ENCODE results near the gene SOX6. TPM values are rescaled to one million over a fixed set of nuclear protein-coding genes. Genes with fewer than 3 reads are reported as not detected.

The SOX6 gene
- total RNA-seq, 6 experiments from 2014 or later, result 3.3 to 16.1 (median 7.8) TPM

DNA sequence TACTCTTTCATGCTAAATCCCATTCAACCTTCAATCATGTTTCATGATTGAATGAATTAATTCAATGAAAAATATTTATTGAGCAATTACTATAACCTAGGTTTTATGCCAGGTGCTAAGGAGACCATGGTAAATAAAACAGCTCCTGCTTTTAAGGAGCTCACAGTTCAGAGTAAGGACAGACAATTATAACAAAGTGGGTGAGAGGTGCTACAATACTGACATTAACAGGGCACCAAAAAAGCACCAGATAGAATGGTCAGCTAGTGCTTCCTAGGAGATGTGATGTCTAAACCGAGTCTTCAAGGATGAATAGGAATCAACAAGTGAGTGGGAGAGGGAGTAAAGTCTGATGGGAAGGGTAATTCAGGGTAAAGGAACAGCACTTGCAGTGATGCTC is 366.7 kb downstream of the SOX6 start:
- 31% methylated on average over 1 of the region's 1 CpG for WGBS (ENCODE audit: insufficient coverage, low coverage, low lambda C conversion rate, missing lambda C conversion rate)
- Histone ChIP-seq H3K4me3 (no peak overlapping the region), H3K9me3 (no peaks in the 10 kb centered on the region), H3K27ac (no peak overlapping the region), H3K36me3 (no peaks in the 10 kb centered on the region), H3K4me1 (peaks cover 0 to 7% (median under 1%) of the 10 kb centered on the region in 4 donors), H3K27me3 (no peaks in the 10 kb centered on the region)
- TF ChIP-seq POLR2A (IDR thresholded peaks at IDR 0.05), result no peak
- TF ChIP-seq, protein P1, sequence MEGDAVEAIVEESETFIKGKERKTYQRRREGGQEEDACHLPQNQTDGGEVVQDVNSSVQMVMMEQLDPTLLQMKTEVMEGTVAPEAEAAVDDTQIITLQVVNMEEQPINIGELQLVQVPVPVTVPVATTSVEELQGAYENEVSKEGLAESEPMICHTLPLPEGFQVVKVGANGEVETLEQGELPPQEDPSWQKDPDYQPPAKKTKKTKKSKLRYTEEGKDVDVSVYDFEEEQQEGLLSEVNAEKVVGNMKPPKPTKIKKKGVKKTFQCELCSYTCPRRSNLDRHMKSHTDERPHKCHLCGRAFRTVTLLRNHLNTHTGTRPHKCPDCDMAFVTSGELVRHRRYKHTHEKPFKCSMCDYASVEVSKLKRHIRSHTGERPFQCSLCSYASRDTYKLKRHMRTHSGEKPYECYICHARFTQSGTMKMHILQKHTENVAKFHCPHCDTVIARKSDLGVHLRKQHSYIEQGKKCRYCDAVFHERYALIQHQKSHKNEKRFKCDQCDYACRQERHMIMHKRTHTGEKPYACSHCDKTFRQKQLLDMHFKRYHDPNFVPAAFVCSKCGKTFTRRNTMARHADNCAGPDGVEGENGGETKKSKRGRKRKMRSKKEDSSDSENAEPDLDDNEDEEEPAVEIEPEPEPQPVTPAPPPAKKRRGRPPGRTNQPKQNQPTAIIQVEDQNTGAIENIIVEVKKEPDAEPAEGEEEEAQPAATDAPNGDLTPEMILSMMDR (IDR thresholded peaks at IDR 0.05), result no peak
- intact Hi-C loops (cut with DNase I), result no loop called here
- DNase-seq, result no peak
- no peak for ATAC-seq

DNA sequence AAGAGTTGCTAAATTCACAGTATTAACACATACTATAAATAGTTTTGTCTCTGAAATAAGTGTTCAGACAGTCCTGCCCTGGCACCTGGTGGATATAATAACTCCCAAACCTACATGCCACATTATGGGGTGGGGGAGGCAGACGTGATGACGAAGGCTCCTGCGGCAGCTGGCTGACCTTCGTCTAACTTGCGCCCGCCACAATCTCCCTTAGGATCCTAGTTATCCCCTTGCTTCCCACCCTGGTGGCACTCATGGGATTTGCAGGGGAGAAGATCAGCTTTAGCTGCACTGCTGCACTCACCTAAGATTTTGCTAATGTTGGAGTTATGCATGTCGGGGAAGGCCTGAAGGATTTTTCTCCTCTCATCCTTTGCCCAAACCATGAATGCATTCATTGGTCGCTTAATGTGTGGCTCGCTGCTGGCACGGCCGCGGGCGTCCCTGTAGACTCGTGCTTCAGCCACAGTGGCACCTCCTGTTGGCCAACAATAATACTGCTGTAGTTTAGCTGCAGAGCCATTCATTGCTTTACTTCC is 367.6 kb downstream of the SOX6 start:
- Histone ChIP-seq H3K27ac (no peak overlapping the region), H3K4me3 (no peak overlapping the region), H3K4me1 (peaks cover 0 to 7% (median under 1%) of the 10 kb centered on the region in 4 donors), H3K27me3 (no peaks in the 10 kb centered on the region), H3K9me3 (no peaks in the 10 kb centered on the region), H3K36me3 (no peaks in the 10 kb centered on the region)
- WGBS (ENCODE audit: insufficient coverage, low coverage, low lambda C conversion rate, missing lambda C conversion rate), result 58% methylated on average over 2 of the region's 14 CpGs
- intact Hi-C loops (cut with DNase I), result no loop called here
- no peak for TF ChIP-seq POLR2A (IDR thresholded peaks at IDR 0.05)
- TF ChIP-seq, protein P1 (IDR thresholded peaks at IDR 0.05), result peak; percentile 26 to 38 (median 35)
- no peak for DNase-seq
- peak; percentile 73 to 94 (median 82) for ATAC-seq

DNA sequence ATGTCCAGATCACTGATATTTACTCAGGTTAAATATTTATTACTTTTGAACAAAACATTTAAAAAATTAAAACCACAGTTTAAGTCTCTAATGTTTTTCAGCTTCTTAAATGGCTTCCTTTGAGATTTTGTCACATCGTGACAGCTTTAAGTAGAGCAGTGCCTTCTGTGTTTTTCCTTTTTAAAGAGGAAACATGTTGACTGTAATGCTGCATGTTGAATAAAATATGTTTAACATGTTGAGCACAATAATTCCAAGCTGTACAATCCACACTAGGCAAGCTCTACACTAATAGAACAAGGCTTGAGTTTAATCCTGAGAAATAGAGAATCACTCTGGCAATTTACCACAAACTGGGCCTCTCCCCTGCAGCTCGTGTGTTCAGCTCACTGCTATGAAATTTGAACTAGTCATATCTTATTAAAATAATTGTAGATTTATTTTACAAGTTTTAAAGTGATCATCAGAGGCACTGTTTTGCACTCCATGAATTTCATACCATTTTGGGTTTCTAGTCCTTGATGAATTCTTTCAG is 368.3 kb downstream of the SOX6 start:
- intact Hi-C loops (cut with DNase I), result no loop called here
- Histone ChIP-seq H3K9me3 (no peaks in the 10 kb centered on the region), H3K36me3 (no peaks in the 10 kb centered on the region), H3K27ac (no peak overlapping the region), H3K4me3 (no peak overlapping the region), H3K27me3 (no peaks in the 10 kb centered on the region), H3K4me1 (peaks cover 0 to 7% (median under 1%) of the 10 kb centered on the region in 4 donors)
- no peak for DNase-seq
- WGBS (ENCODE audit: insufficient coverage, low coverage, low lambda C conversion rate, missing lambda C conversion rate), result 64% methylated on average over 2 of the region's 2 CpGs
- peak; percentile 9 to 47 (median 28) for ATAC-seq
- TF ChIP-seq POLR2A (IDR thresholded peaks at IDR 0.05), result no peak
- TF ChIP-seq, protein P1 (IDR thresholded peaks at IDR 0.05), result no peak

DNA sequence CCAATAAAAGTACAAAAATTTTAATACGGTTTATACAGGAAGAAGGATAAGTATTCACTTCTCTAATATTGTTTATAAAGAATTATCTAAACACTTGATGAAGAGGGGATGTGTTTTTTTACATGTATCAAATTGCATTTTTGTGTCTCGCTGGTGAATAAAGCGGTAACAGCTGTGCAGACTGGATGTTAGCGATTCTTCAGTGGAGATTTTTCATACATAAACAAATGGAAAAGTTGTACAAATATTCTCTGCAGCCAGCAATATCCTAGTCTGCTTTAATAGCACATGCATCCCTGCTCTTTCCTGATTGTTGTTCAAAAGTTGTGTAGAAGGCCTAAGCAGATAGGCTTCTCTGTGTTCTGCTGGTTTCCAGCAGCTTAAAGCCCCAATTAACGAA is 369.3 kb downstream of the SOX6 start:
- H3K4me1 ChIP-seq, result peaks cover 0 to 7% (median under 1%) of the 10 kb centered on the region in 4 donors
- H3K27me3 ChIP-seq, result no peaks in the 10 kb centered on the region
- no peak for TF ChIP-seq POLR2A (IDR thresholded peaks at IDR 0.05)
- TF ChIP-seq, protein P1 (IDR thresholded peaks at IDR 0.05), result no peak
- no peak overlapping the region for H3K4me3 ChIP-seq
- 82% methylated on average over 5 of the region's 5 CpGs for WGBS (ENCODE audit: insufficient coverage, low coverage, low lambda C conversion rate, missing lambda C conversion rate)
- intact Hi-C loops (cut with DNase I), result no loop called here
- H3K36me3 ChIP-seq, result no peaks in the 10 kb centered on the region
- no peaks in the 10 kb centered on the region for H3K9me3 ChIP-seq
- no peak for ATAC-seq
- DNase-seq, result no peak
- no peak overlapping the region for H3K27ac ChIP-seq

DNA sequence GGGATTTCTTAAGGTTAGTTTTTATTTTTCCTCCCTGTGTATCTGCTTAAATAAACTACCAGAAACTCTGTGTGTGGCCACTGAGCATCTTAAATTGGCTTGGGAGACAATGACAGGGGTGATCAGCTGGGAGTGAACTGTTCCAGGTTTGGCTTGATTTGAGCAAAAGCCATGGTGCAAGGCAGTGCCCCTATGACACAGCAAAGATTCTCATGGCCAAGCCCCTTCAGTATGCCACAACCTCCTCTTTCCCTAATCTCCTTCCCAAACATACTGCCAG is 370.5 kb downstream of the SOX6 start:
- intact Hi-C loops (cut with DNase I), result no loop called here
- Histone ChIP-seq H3K27me3 (no peaks in the 10 kb centered on the region), H3K27ac (no peak overlapping the region), H3K4me1 (peaks cover 0 to 8% (median 3%) of the 10 kb centered on the region in 4 donors), H3K4me3 (no peak overlapping the region), H3K36me3 (no peaks in the 10 kb centered on the region), H3K9me3 (no peaks in the 10 kb centered on the region)
- ATAC-seq (no peak), DNase-seq (no peak)
- TF ChIP-seq, protein P1 (IDR thresholded peaks at IDR 0.05), result no peak
- TF ChIP-seq POLR2A (IDR thresholded peaks at IDR 0.05), result no peak

Data from right lobe of liver (tissue), 6 donors.